NT2/D1 (cell line): ENCODE results near the gene SLC7A14.

Experiments
- DNase-seq: peaks from one replicate; pipeline ENCODE4 v3.0.0-alpha.2; 2011; ENCODE audit warnings: low read depth, low spot score
- H3K27me3 ChIP-seq: 2 replicates; pipeline ENCODE4 v1.6.0; 2011; ENCODE audit warnings: mild to moderate bottlenecking; ENCODE audit not compliant: insufficient read length, insufficient read depth
- H3K36me3 ChIP-seq: 2 replicates; pipeline ENCODE4 v1.6.1; 2011; ENCODE audit warnings: mild to moderate bottlenecking, low read length, mixed read lengths; ENCODE audit not compliant: insufficient read depth, insufficient read length
- H3K4me1 ChIP-seq: 2 replicates; pipeline ENCODE4 v1.5.1; 2011; ENCODE audit not compliant: insufficient read depth, insufficient read length
- H3K4me3 ChIP-seq: 2 replicates; pipeline ENCODE4 v1.5.1; 2011; ENCODE audit warnings: low read depth; ENCODE audit not compliant: insufficient read length
- H3K9ac ChIP-seq: 2 replicates; pipeline ENCODE4 v1.6.0; 2011; ENCODE audit warnings: low read depth; ENCODE audit not compliant: insufficient read length
- H3K9me3 ChIP-seq: 2 replicates; pipeline ENCODE4 v1.5.1; 2011; ENCODE audit warnings: mild to moderate bottlenecking, low read length; ENCODE audit not compliant: insufficient read depth
- SUZ12 ChIP-seq: IDR thresholded peaks from 2 replicates; pipeline ENCODE4 v1.6.1; 2011; ENCODE audit not compliant: insufficient read length, insufficient read depth; ENCODE audit errors: extremely low read depth
- YY1 ChIP-seq: IDR thresholded peaks from 2 replicates; pipeline ENCODE4 v1.6.1; 2011; ENCODE audit not compliant: insufficient read length, insufficient read depth
- ZNF274 ChIP-seq: IDR thresholded peaks from 2 replicates; pipeline ENCODE4 v1.6.1; 2011; ENCODE audit warnings: mild to moderate bottlenecking, low read depth, low read length

The SLC7A14 gene

GRCh38 chr3:170566413-170566812, 19.5 kb downstream of the SLC7A14 start:
- no peak for DNase-seq
- no peaks in the 10 kb centered on the region for H3K27me3 ChIP-seq
- peaks cover 2% of the 10 kb centered on the region for H3K4me1 ChIP-seq
- no peak overlapping the region for H3K9ac ChIP-seq
- H3K4me3 ChIP-seq, result no peak overlapping the region
- TF ChIP-seq ZNF274, result no peak
- TF ChIP-seq SUZ12, result no peak
- H3K9me3 ChIP-seq, result no peaks in the 10 kb centered on the region
- H3K36me3 ChIP-seq, result no peaks in the 10 kb centered on the region

- DNase-seq, result no peak
- Histone ChIP-seq H3K27me3 (no peaks in the 10 kb centered on the region), H3K4me1 (peaks cover 2% of the 10 kb centered on the region), H3K4me3 (no peak overlapping the region), H3K9me3 (no peaks in the 10 kb centered on the region), H3K9ac (no peak overlapping the region), H3K36me3 (no peaks in the 10 kb centered on the region)
- TF ChIP-seq ZNF274 (no peak), YY1 (no peak), SUZ12 (no peak)
Measured at GRCh38 chr3:170565495-170565894, 20.4 kb downstream of the SLC7A14 start.

- TF ChIP-seq YY1, result no peak
- no peak for TF ChIP-seq SUZ12
- no peak for TF ChIP-seq ZNF274
- no peak for DNase-seq
- Histone ChIP-seq H3K4me1 (peaks cover 2% of the 10 kb centered on the region), H3K9me3 (no peaks in the 10 kb centered on the region), H3K36me3 (no peaks in the 10 kb centered on the region), H3K27me3 (no peaks in the 10 kb centered on the region), H3K9ac (no peak overlapping the region), H3K4me3 (no peak overlapping the region)
Measured at GRCh38 chr3:170564664-170565063, 21.2 kb downstream of the SLC7A14 start.

- no peak for DNase-seq
- H3K4me3 ChIP-seq, result no peak overlapping the region
- no peaks in the 10 kb centered on the region for H3K27me3 ChIP-seq
- no peaks in the 10 kb centered on the region for H3K9me3 ChIP-seq
- no peak for TF ChIP-seq ZNF274
- TF ChIP-seq YY1, result no peak
- no peak for TF ChIP-seq SUZ12
- H3K9ac ChIP-seq, result no peak overlapping the region
- H3K4me1 ChIP-seq, result peaks cover 2% of the 10 kb centered on the region
- H3K36me3 ChIP-seq, result no peaks in the 10 kb centered on the region
Measured at GRCh38 chr3:170563712-170564423, 22.0 kb downstream of the SLC7A14 start.

GRCh38 chr3:170562080-170562479, 23.8 kb downstream of the SLC7A14 start:
- no peaks in the 10 kb centered on the region for H3K36me3 ChIP-seq
- peaks cover 2% of the 10 kb centered on the region for H3K4me1 ChIP-seq
- H3K9me3 ChIP-seq, result no peaks in the 10 kb centered on the region
- H3K27me3 ChIP-seq, result no peaks in the 10 kb centered on the region
- no peak for TF ChIP-seq ZNF274
- no peak for TF ChIP-seq SUZ12
- TF ChIP-seq YY1, result no peak
- H3K9ac ChIP-seq, result no peak overlapping the region
- H3K4me3 ChIP-seq, result no peak overlapping the region
- no peak for DNase-seq

- H3K4me3 ChIP-seq, result no peak overlapping the region
Measured at GRCh38 chr3:170560717-170561382, 25.0 kb downstream of the SLC7A14 start.

GRCh38 chr3:170560296-170560695, 25.6 kb downstream of the SLC7A14 start:
- TF ChIP-seq YY1 (no peak), SUZ12 (no peak), ZNF274 (no peak)
- Histone ChIP-seq H3K4me3 (no peak overlapping the region), H3K4me1 (peaks cover 2% of the 10 kb centered on the region), H3K9ac (no peak overlapping the region), H3K27me3 (no peaks in the 10 kb centered on the region), H3K9me3 (no peaks in the 10 kb centered on the region), H3K36me3 (no peaks in the 10 kb centered on the region)
- no peak for DNase-seq

More at GRCh38 chr3:170560717-170561382, 25.0 kb downstream of the SLC7A14 start:
- no peaks in the 10 kb centered on the region for H3K36me3 ChIP-seq
- H3K4me1 ChIP-seq, result peaks cover 2% of the 10 kb centered on the region
- no peak overlapping the region for H3K9ac ChIP-seq
- no peaks in the 10 kb centered on the region for H3K9me3 ChIP-seq
- no peaks in the 10 kb centered on the region for H3K27me3 ChIP-seq
- TF ChIP-seq ZNF274 (no peak), SUZ12 (no peak)
- no peak for DNase-seq
